NT2/D1 (cell line): ENCODE measurements around the gene ANK3.

Experiments used
- SUZ12 ChIP-seq: IDR thresholded peaks from 2 replicates; pipeline ENCODE4 v1.6.1; 2011; ENCODE audit not compliant: insufficient read length, insufficient read depth; ENCODE audit errors: extremely low read depth
- YY1 ChIP-seq: IDR thresholded peaks from 2 replicates; pipeline ENCODE4 v1.6.1; 2011; ENCODE audit not compliant: insufficient read length, insufficient read depth

GRCh38 chr10:60338786-60339185, 50.9 kb downstream of the ANK3 start:
- TF ChIP-seq SUZ12 (no peak), YY1 (no peak)
